Endodermal cell (in vitro differentiated cells): ENCODE measurements around the gene CCDC57. TPM values are rescaled to one million over a fixed set of nuclear protein-coding genes. Genes with fewer than 3 reads are reported as not detected.
"Not testable (repeated sequence)": the region's sequence is repeated elsewhere in the genome, so short reads cannot be mapped to it uniquely, and the experiment has no call there.

ENCODE experiments used
- DNase-seq: peaks from one replicate; pipeline ENCODE4 v3.0.0-alpha.2; 2017
- H3K27ac ChIP-seq: 2 replicates; pipeline ENCODE4 v1.5.1; 2013; ENCODE audit warnings: mild to moderate bottlenecking, low read depth, low read length, moderate library complexity
- H3K27me3 ChIP-seq: 2 replicates; pipeline ENCODE4 v1.6.1; 2013; ENCODE audit warnings: mild to moderate bottlenecking, low read length, moderate library complexity; ENCODE audit not compliant: insufficient read depth, control insufficient read depth, poor library complexity, severe bottlenecking
- H3K36me3 ChIP-seq: 2 replicates; pipeline ENCODE4 v1.7.0; 2013; ENCODE audit warnings: mild to moderate bottlenecking, low read length, moderate library complexity; ENCODE audit not compliant: control insufficient read depth, insufficient read depth
- H3K4me1 ChIP-seq: one replicate; pipeline ENCODE4 v1.7.0; 2013; ENCODE audit warnings: low read length; ENCODE audit not compliant: control insufficient read depth, insufficient read depth
- H3K4me3 ChIP-seq: 2 replicates; pipeline ENCODE4 v1.5.1; 2013; ENCODE audit warnings: mild to moderate bottlenecking, low read length, moderate library complexity
- H3K9ac ChIP-seq: 2 replicates; pipeline ENCODE4 v1.6.1; 2013; ENCODE audit warnings: mild to moderate bottlenecking, low read length, moderate library complexity; ENCODE audit not compliant: poor library complexity, severe bottlenecking; ENCODE audit errors: extremely low read depth
- H3K9me3 ChIP-seq: 2 replicates; pipeline ENCODE4 v1.6.1; 2013; ENCODE audit warnings: mild to moderate bottlenecking, low read length, moderate library complexity; ENCODE audit not compliant: control insufficient read depth
- H3K27ac Mint-ChIP-seq: 2 replicates; pipeline ENCODE4 v1.8.0; 2020; ENCODE audit warnings: mixed read lengths
- H3K27me3 Mint-ChIP-seq: 2 replicates; pipeline ENCODE4 v1.8.0; 2021; ENCODE audit warnings: mild to moderate bottlenecking, mixed read lengths; ENCODE audit not compliant: insufficient read depth
- H3K36me3 Mint-ChIP-seq: 2 replicates; pipeline ENCODE4 v1.8.0; 2020; ENCODE audit warnings: low read depth, mixed read lengths
- H3K4me1 Mint-ChIP-seq: 2 replicates; pipeline ENCODE4 v1.8.0; 2020; ENCODE audit warnings: mixed read lengths
- H3K4me3 Mint-ChIP-seq: 2 replicates; pipeline ENCODE4 v1.8.0; 2020; ENCODE audit warnings: mild to moderate bottlenecking, moderate library complexity, mixed read lengths
- H3K9me3 Mint-ChIP-seq: 2 replicates; pipeline ENCODE4 v1.8.0; 2020; ENCODE audit warnings: mild to moderate bottlenecking, mixed read lengths
- CTCF ChIP-seq: fragments of 200-600 bp; sonication (generic); conservative IDR thresholded peaks from 2 replicates; pipeline ENCODE4 v1.5.0; 2021; ENCODE audit warnings: antibody characterized with exemption, mild to moderate bottlenecking
- WGBS, 2 experiments: methylation state at CpG; one replicate each; pipeline versions ENCODE4 v1.1.5 to v1.1.7; 2013; ENCODE audit warnings: missing lambda C conversion rate in 2 of 2, mixed read lengths in 1 of 2; ENCODE audit not compliant: insufficient coverage in 1 of 2, insufficient read length in 1 of 2; 5-methylcytosine and 5-hydroxymethylcytosine counted together
- long read RNA-seq, 4 experiments: library from polyadenylated mRNA in 2 of 4; library from RNA in 1 of 4; library from capped mRNA in 1 of 4; stranded (forward) in 3 of 4; unstranded in 1 of 4; transcript quantifications; one replicate each; pipeline ENCODE4 v2.0.0, GENCODE V29; 2020 to 2021; ENCODE audit warnings: inconsistent platforms in 1 of 4
- polyA plus RNA-seq, 2 experiments: library from polyadenylated mRNA; stranded (reverse); fragments of 50-300 nt; gene quantifications; one replicate each; pipeline ENCODE4 v1.2.3, GENCODE V29; 2013
- total RNA-seq, 2 donors: library from RNA; stranded (reverse); fragmentation: NEBNext Ultra II Directional in 1 of 2; extraction: Animal tissue kit (Norgen Biotek cat#: 25700) in 1 of 2; gene quantifications; 2 replicates in 1 of 2; 3 replicates in 1 of 2; pipeline ENCODE4 v1.2.1, GENCODE V29; 2021

The CCDC57 gene
- 10 to 100 TPM; 61.8 to 82.8 TPM for total RNA-seq
- polyA plus RNA-seq (2013, experiment 1 of 2), result 25.7 TPM
- polyA plus RNA-seq (2013, experiment 2 of 2), result 22.9 TPM
- long read RNA-seq, experiment 1, partial matches to known transcripts, result 3 of 12 reads
- long read RNA-seq, experiment 1, other reads (novel, unspliced or antisense), result 6 of 12 reads
- long read RNA-seq, experiment 2, partial matches to known transcripts, result 4 of 40 reads
- long read RNA-seq, experiment 2, other reads (novel, unspliced or antisense), result 35 of 40 reads
- long read RNA-seq, experiment 3, partial matches to known transcripts, result 3 of 36 reads
- long read RNA-seq, experiment 3, other reads (novel, unspliced or antisense), result 32 of 36 reads
- long read RNA-seq, experiment 4, partial matches to known transcripts, result 0 of 2 reads
- long read RNA-seq, experiment 4, other reads (novel, unspliced or antisense), result 2 of 2 reads

- Histone ChIP-seq H3K36me3 (no peaks in the 10 kb centered on the region), H3K4me3 (peak within 1 kb of the TSS; percentile 83), H3K9me3 (no peaks in the 10 kb centered on the region), H3K27me3 (no peaks in the 10 kb centered on the region), H3K27ac (no peak within 1 kb of the TSS), H3K4me1 (no peaks in the 10 kb centered on the region), H3K9ac (peak within 1 kb of the TSS; percentile 66)
- H3K27me3 Mint-ChIP-seq, result peaks cover 15% of the 10 kb centered on the region
- DNase-seq, result peak; percentile 93
- peak within 1 kb of the TSS; percentile 59 for H3K4me3 Mint-ChIP-seq
- WGBS, 2 experiments, result 1% methylated on average over 23 to 116 of the region's 116 CpGs
- no peak for TF ChIP-seq CTCF
- H3K4me1 Mint-ChIP-seq, result peaks cover 5% of the 10 kb centered on the region
- no peaks in the 10 kb centered on the region for H3K36me3 Mint-ChIP-seq
- H3K27ac Mint-ChIP-seq, result no peak within 1 kb of the TSS
- no peaks in the 10 kb centered on the region for H3K9me3 Mint-ChIP-seq
Measured at GRCh38 chr17:82212331-82213250, at the start of gene CCDC57. TSS of gene CCDC57 (minus strand) at chr17:82212842. CDS start at chr17:82201944, 10,898 bp downstream.

GRCh38 chr17:82262344-82262743, 49.7 kb upstream of the CCDC57 start:
- Histone ChIP-seq H3K27me3 (no peaks in the 10 kb centered on the region), H3K27ac (no peak overlapping the region), H3K4me3 (no peak overlapping the region), H3K4me1 (no peaks in the 10 kb centered on the region), H3K36me3 (peaks cover 93% of the 10 kb centered on the region), H3K9me3 (no peaks in the 10 kb centered on the region), H3K9ac (no peak overlapping the region)
- Mint-ChIP-seq H3K9me3 (no peaks in the 10 kb centered on the region), H3K27ac (no peak overlapping the region), H3K4me3 (no peak overlapping the region), H3K4me1 (peaks cover 3% of the 10 kb centered on the region), H3K36me3 (peaks cover 91% of the 10 kb centered on the region), H3K27me3 (no peaks in the 10 kb centered on the region)
- WGBS, 2 experiments, result 95 to 100% methylated on average over 2 to 4 of the region's 4 CpGs
- no peak for DNase-seq
- no peak for TF ChIP-seq CTCF

- not testable (repeated sequence) for H3K27me3 Mint-ChIP-seq, DNase-seq, H3K4me1 Mint-ChIP-seq, H3K4me1 ChIP-seq, H3K9me3 Mint-ChIP-seq, H3K27me3 ChIP-seq, H3K4me3 Mint-ChIP-seq, H3K27ac Mint-ChIP-seq, H3K9ac ChIP-seq, H3K9me3 ChIP-seq, H3K4me3 ChIP-seq, H3K27ac ChIP-seq
- H3K36me3 Mint-ChIP-seq, result peaks cover 93% of the 10 kb centered on the region
- peaks cover 95% of the 10 kb centered on the region for H3K36me3 ChIP-seq
- 96 to 97% methylated on average over 7 to 8 of the region's 8 CpGs for WGBS, 2 experiments
Measured at GRCh38 chr17:82259972-82260961, 47.6 kb upstream of the CCDC57 start.
